ENCODE measurements around the gene RNF213. TPM values are rescaled to one million over a fixed set of nuclear protein-coding genes. Genes with fewer than 3 reads are reported as not detected.
"Not testable (repeated sequence)": the region's sequence is repeated elsewhere in the genome, so short reads cannot be mapped to it uniquely, and the experiment has no call there.

Gene RNF213
- total RNA-seq, 1 donor from 2014 or later: 17.5 TPM

DNA sequence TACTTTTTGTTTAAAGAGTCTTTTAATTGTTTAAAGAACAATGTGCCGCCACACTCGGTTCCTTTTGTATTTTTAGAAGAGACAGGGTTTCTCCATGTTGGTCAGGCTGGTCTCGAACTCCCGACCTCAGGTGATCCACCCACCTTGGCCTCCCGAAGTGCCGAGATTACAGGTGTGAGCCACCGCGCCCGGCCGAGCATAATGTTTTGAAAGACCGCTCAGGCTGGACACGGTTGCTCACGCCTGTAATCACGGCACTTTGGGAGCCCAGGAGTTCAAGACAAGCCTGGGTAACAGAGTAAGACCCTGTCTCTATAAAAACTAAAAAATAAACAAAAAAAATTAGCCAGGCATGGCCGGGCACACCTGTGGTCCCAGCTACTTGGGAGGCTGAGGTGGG is 59.8 kb downstream of the RNF213 start:
- DNase-seq: no peak

DNA sequence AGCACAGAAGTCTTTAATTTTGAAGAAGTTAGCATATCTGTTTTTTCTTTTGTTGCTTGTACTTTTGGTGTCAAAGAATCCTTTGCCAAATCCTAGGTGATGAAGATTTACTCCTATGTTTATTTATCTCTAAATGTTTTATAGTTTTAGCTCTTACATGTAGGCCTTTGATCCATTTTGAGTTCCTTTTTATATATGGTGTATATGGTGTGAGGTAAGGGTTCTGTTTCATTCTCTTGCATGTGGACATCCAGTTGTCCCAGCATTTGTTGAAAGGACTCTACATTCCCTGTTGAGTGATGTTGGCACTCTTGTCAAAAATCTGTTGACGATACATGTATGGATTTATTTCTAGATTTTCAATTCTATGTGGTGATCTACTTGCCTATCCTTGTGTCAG is 62.2 kb downstream of the RNF213 start:
- DNase-seq: no peak

DNA sequence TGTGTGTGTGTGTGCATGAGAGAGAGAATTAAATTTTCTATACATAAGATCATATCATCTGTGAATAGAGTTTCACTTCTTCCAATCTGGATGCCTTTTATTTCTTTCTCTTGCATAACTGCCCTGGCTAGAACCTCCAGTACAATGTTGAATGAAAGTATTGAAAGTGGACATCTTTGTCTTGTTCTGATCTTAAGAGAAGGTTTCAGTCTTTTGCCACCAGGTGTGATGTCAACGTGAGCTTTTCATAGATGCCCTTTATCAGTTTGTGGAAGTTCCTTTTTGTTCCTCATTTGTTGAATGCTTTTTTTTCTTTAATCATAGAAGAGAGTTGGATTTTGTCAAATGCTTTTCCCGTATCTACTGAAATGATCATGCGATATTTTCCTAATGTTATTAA is 63.3 kb downstream of the RNF213 start:
- DNase-seq: no peak

DNA sequence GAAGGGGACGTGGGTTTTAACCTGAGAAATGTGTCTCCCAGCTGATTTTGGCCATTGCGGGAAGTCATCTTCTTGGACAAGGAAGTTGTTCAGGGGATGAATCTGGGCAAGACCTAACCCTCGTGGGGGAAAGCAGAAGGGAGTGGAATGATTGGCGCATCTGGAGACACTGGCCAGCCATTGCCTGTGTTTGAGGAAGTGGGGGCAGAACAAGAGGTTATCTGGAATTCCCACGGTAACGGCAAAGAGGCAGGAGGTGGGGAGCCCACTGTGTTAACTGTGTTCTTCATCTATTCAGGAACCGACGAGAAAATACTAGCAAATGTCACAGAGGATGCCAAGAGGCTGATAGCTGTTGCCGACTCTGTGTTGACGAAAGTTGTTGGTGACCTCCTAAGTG is 66.9 kb downstream of the RNF213 start:
- DNase-seq: no peak

DNA sequence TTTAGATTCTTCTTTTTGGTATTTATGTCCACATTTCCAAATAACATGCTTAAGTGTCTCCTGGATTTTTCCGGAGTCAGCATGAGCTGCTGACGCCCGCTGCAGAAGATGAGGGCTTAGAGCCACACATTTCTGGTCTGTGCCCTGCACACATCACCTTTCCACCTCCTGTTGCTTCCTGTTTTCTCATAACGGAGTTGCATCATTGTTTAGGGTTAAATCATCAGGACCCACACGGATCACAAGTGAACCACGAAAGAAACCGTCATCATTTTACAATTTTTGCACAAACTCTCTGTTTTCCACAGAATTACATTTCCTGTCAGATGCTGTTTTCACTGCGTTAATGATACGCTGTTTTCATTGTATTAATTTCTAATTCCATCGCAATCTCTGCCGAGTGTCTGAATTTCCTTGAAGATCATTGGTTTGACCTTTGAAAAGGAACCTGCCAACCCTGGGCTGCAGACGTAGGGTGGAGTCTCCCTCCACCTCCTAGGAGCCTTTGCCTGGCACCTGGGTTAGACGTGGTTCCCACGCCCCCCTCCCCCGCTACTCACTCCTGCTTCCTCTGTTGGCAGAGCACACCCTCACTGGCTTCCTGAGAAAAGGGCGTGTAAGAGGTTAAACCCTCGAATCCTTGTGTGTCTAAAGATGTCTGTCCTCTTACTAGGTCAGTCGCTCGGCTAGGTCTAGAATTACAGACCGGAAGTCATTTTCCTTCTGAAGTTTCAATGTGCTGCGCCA is 68.2 kb downstream of the RNF213 start:
- DNase-seq: no peak

DNA sequence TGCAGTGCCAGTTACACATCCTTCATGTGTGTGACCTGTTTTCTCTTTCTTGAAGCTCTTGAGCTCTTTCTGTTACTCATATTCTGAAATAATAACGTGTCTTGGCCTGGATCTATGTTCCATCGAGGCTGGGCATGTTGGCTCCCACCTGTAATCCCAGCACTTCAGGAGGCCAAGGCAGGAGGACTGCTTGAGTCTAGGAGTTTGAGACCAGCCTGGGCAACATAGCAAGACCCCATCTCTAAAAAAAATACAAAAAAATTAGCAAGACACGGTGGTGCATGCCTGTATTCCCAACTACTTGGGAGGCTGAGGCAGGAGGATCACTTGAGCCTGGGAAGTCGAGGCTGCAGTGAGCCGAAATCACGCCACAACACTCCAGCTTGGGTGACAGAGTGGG is 68.8 kb downstream of the RNF213 start:
- not testable (repeated sequence) for DNase-seq

DNA sequence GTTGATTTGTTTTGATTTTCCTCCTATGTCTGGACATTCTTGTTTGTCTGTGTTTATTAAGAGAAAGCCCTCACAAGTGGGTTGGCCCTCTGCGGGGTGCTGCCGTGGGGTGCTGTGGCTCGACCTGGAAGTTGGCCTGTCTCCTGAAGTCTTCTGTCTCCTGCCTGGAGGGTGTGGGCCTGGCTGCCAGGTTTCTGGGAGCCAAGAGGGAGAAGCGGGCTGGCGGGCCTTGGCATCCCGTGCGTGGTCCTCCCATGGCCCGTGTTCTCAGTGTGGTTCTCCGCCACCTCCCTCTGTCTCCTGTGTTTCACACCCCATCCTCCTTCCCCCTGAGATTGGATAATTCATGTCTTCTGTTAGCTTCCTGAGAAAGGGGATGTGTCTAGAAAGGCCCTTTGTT is 69.6 kb downstream of the RNF213 start:
- no peak for DNase-seq

DNA sequence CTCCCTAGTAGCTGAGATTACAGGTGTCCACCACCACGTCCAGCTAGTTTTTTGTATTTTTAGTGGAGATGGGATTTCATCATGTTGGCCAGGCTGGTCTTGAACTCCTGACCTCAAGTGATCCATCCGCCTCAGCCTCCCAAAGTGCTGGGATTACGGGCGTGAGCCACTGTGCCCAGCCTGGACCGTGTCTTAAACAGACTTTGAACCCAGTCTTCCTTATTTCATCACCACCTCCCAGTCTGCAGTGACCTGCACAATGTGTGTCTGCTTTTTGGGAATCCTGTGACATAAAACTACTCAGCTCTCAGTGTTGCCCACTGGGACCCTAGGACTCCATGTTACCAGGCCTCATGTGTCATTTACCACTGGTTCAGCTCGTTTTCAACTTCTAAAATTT is 70.3 kb downstream of the RNF213 start:
- DNase-seq: not testable (repeated sequence)

DNA sequence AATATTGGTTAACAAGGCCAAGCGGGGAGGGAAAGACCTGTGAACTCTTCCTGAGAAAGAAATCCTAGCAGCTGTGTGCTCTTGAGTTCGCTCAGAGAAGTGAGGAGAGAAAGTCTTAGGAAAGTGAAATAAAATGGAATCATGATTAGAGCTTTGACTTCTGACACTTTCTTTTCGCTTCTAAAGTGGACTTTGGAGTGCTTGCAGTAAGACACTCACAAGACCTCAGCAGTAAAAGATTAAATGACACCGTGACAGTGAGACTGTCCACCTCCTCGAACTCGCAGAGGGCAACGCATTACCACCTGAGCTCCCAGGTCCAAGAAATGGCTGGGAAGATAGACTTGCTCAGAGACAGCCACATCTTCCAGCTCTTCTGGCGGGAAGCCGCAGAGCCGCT is 71.2 kb downstream of the RNF213 start:
- DNase-seq: no peak

DNA sequence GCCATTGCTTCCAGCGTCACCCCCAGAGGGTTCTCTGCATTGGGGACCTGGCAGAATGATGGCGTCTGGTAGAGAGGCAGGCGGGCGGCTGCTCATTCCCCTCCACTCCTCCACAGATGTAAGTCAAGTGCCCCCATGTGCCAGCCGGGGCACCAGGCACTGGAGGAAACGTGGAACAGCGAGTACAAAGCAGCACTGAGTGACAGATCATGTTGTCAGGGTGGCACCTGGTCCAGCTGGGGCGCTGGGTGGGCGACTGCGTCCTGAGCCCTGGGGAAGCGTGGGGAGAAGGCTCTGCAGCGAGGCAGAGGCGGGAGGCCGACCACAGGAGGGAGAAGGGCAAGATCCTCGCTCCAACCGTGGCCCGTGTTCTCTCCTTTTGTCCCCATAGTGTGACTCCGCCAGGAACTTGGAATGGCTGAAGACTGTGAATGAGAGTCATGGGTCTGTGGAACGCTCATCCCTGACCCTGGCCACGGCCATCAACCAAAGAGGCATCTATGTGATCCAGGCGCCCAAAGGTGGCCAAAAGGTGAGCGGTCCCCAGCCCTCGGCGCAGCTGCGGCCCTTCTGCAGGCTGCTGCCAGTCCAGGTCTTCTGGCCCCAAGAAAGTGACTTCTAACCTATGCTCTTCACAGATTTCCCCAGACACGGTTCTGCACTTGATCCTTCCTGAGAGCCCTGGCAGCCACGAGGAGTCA is 76.7 kb downstream of the RNF213 start:
- DNase-seq: no peak

DNA sequence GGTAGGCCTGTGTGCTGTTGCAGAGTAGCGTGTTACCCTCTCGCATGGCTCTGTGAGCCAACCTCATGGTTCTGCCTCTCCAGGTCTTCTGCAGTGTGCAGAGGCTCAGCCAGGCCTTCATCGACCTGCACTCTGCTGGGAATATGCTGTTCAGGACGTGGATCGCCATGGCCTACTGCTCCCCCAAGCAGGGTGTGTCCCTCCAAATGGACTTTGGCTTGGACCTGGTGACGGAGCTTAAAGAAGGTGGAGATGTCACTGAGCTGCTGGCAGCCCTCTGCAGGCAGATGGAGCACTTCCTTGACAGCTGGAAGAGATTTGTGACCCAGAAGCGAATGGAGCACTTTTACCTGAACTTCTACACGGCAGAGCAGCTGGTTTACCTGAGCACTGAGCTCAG is 78.5 kb downstream of the RNF213 start:
- no peak for DNase-seq

DNA sequence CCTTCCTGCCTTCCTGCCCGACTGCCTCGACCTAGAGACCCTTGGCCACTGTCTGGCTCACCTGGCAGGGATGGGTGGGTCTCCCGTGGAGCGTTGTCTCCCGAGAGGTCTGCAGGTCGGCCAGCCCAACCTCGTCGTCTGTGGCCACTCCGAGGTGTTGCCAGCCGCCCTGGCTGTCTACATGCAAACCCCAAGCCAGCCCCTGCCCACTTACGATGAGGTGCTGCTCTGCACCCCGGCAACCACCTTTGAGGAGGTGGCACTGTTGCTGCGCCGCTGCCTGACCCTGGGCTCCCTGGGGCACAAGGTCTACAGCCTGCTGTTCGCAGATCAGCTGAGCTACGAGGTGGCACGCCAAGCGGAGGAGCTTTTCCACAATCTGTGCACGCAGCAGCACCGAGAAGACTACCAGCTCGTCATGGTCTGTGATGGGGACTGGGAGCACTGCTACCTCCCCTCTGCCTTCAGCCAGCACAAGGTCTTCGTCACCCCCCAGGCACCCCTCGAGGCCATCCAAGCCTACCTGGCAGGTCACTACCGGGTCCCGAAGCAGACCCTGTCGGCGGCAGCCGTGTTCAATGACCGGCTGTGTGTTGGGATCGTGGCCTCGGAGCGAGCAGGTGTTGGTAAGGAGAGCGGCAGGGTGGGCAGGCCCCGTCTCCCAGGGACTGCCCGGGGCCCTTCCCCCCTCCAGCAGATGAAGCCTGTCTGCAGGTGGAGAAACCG is 79.2 kb downstream of the RNF213 start:
- DNase-seq: no peak

DNA sequence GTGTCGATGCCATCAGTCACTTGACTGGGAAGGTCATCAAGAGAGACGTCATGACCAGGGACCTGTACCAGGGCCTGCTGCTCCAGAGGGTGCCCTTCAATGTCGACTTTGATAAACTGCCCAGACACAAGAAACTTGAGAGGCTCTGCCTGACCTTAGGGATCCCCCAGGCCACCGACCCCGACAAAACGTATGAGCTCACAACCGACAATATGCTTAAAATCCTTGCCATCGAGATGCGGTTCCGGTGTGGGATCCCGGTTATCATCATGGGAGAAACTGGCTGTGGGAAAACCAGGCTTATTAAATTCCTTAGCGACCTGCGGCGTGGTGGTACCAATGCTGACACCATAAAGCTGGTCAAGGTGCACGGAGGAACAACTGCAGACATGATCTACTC is 84.7 kb downstream of the RNF213 start:
- no peak for DNase-seq

DNA sequence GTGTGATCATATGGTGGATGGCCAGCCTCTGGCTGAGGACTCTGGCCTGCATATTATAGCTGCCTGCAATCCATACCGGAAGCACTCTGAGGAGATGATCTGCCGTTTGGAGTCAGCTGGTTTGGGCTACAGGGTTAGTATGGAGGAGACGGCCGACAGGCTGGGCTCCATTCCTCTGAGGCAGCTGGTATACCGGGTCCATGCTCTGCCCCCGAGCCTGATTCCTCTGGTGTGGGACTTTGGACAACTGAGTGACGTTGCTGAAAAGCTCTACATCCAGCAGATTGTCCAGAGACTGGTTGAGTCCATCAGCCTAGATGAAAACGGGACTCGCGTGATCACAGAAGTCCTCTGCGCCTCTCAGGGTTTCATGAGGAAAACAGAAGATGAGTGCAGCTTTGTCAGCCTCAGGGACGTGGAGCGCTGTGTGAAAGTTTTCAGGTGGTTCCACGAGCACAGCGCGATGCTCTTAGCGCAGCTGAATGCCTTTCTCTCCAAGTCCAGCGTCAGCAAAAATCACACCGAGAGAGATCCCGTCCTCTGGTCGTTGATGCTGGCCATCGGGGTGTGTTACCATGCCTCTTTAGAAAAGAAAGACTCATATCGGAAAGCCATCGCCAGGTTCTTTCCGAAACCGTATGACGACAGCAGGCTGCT is 85.3 kb downstream of the RNF213 start:
- no peak for DNase-seq

DNA sequence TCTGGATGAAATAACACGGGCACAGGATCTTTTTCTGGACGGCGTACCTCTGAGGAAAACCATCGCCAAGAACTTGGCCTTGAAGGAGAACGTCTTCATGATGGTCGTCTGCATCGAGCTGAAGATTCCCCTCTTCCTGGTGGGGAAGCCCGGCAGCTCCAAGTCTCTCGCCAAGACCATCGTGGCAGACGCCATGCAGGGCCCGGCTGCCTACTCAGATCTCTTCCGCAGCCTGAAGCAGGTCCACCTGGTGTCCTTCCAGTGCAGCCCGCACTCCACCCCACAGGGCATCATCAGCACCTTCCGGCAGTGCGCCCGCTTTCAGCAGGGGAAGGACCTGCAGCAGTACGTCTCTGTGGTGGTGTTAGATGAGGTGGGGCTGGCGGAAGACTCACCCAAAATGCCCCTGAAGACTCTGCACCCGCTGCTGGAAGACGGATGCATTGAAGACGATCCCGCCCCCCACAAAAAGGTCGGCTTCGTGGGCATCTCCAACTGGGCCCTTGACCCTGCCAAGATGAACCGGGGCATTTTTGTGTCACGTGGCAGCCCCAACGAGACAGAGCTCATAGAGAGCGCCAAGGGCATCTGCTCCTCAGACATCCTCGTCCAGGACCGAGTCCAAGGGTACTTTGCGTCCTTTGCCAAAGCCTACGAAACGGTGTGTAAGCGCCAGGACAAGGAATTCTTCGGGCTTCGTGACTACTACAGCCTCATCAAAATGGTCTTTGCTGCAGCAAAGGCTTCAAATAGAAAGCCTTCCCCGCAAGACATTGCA is 86.0 kb downstream of the RNF213 start:
- DNase-seq: no peak

DNA sequence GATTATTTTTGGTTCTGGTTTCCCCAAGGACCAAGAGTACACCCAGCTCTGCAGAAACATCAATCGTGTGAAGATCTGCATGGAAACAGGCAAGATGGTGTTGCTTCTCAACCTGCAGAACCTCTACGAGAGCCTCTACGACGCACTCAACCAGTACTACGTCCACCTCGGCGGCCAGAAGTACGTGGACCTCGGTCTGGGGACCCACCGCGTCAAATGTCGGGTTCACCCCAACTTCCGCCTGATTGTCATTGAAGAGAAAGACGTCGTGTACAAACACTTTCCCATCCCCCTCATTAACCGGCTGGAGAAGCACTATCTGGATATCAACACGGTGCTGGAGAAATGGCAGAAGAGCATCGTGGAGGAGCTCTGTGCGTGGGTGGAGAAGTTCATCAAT is 86.9 kb downstream of the RNF213 start:
- DNase-seq: no peak

DNA sequence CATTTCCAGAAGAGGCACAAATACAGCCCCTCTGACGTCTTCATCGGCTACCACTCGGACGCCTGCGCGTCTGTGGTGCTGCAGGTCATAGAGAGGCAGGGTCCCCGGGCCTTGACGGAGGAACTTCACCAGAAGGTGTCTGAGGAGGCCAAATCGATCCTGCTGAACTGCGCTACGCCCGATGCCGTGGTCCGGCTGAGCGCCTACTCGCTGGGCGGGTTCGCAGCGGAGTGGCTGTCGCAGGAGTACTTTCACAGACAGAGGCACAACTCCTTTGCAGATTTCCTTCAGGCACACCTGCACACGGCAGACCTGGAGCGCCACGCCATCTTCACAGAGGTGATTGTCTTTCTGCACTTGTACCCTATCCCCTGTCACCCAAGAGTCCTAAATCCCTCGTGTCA is 87.3 kb downstream of the RNF213 start:
- DNase-seq: no peak

DNA sequence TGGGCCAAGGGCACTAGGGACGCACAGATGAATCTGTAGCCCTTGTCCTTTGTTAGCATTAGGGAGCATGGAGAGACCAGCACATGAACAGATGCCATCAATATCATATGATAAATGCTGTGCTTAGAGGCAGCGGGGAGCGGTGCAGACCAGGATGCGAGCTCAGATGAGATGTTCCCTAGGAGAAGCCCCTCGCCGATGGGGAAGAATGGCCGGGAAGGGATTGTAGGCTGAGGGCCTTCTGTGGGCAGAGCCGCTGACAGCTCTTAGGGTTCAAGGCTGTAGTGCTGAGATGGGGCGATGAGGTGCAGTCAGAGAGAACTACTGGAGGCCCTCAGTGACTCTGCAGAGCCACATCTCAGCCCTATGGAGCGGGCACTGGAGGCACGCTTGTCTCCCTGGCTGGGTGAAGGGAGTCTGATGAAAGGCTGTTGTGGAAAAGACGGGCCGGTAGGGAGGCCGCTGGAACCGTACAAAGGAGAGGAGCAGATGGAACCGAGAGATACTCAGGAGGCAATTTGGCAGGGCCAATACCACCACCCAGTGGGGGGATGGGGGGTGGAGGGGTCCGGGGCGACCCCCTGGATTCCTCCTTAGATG is 88.0 kb downstream of the RNF213 start:
- DNase-seq: no peak

DNA sequence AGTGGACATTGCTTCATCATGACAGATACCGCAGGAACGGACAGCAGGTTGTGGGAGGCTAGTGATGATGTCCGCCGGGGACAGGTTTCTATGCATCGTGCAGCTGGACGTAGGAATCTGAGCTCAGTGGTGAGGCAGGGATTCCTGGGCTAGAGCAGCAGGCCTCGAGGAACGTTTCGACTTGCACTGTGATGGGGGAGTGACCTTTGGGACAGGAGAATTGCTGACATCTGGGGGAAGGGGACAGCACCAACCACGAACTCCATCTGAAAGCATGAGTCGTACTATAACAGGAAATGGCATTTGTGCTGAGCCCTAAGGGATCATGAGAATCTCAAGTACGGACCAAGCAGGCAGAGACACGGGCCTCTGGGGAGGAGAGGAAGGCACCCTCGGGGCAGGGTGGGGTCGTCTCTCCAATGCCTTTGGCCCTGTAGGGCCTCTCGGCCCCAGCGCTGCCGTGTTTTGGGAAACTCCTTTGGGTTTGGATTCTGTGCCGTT is 88.5 kb downstream of the RNF213 start:
- no peak for DNase-seq

DNA sequence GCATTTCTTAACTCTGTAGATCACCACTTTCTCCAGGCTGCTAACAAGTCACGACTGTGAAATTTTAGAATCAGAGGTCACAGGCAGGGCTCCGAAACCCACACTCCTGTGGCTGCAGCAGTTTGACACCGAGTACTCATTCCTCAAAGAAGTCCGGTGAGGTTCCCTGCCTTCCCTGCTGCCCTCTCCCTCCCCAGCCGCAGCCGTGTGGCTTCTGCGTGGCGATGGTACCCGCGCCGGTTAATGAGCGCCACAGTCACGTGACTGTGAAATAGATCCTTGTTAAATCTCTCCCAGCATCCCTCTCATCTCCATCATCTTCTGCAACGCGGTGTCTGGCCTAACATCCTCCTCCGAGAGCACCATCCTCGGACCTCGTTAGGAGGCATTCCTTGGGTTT is 89.1 kb downstream of the RNF213 start:
- no peak for DNase-seq

DNA sequence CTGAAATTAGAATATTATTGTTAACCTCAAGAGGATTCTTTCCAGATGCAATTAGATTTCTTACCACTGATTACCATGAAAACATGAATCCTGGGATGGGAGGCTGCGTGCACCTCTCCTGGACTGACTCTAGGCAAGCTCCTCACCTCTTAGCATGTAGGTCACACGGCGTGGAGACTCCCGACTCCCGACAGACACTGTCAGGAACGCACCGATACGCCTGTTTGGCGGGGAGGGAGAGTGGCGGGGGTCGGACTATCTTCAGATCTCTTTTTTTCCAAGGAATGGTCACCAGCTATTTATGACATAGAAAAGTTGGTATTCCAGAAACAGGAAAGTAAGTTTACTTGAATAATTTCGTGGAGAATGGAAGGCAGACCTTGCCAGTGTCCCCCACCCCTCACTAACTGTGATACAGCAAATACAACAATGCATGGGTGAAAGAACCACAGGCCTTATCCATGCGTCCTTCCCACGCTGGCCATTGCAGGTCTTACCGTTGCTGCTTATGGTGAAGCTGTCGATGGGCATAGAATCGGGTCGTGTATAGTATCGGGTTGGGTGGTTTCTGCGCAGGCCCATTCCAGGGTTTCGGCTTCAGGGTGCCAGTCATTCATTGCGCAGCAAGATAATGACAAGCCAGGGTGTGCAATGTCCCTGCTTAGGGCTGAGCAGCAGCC is 91.7 kb downstream of the RNF213 start:
- no peak for DNase-seq

Measured in occipital lobe (tissue), 2 donors.